Kidney glomerular epithelial cell (primary cell): ENCODE results near the gene RRAS.
A peak's percentile ranks its signal among the peaks of the same experiment; 100 is the strongest.

Experiments
- DNase-seq: peaks from one replicate; lab custom pipeline; 2025; lab: John Stamatoyannopoulos, UW

Gene RRAS

GRCh38 chr19:49640113-49640898 is at the start of gene RRAS:
Gene RRAS (minus strand): TSS chr19:49640143. CDS start chr19:49640098, 45 bp downstream.
- peak; percentile 100 for DNase-seq

DNA sequence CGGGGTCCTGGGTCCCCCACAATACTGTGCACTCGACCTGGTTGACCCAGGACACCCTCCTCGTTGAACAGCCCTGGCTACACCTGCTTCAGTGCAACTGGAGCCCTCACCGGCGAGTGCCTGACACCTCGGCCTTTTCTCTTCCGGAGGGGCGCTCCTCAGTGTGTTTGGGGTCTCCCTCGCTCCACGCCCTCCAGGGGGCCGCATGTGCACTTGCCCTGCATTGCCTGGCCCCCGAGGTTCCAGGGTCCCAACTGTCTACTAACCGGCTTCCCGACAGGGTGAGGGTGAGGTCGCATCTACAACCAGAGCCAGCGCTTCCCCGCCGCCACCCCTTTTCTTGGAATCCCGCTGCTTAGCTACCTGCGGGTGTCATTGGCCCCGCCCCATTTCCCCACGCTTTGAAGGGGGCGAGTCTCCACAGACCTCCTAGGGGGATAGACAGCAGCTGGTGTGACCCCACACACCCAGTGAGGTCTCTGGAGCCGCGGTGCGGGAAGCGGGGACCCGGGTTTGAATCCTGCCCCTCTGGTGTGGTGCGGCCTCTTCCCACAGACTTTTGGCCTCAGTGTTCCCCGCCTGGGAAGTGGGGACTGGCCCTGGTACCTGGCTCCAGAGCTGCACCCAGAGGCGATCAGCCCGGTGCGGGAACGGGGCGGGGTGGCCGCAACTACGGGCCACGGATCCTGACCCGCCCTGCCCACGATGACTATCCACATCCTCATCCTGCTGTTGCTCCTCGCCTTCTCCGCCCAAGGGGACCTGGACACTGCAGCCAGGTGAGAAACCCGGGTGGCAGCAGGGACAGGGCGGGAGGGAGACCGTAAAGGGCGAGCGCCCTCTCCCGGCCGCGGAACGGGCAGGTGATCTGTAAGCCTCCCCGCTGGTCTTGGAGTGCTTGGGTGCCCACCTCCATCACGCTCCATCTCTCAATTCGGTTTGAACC is 49.5 kb upstream of the RRAS start, which contains the start of gene ADM5:
Gene ADM5 (plus strand): TSS at position 462 of the 946 bp plus-strand sequence. CDS start 244 bp downstream, at position 706.
- DNase-seq: no peak

DNA sequence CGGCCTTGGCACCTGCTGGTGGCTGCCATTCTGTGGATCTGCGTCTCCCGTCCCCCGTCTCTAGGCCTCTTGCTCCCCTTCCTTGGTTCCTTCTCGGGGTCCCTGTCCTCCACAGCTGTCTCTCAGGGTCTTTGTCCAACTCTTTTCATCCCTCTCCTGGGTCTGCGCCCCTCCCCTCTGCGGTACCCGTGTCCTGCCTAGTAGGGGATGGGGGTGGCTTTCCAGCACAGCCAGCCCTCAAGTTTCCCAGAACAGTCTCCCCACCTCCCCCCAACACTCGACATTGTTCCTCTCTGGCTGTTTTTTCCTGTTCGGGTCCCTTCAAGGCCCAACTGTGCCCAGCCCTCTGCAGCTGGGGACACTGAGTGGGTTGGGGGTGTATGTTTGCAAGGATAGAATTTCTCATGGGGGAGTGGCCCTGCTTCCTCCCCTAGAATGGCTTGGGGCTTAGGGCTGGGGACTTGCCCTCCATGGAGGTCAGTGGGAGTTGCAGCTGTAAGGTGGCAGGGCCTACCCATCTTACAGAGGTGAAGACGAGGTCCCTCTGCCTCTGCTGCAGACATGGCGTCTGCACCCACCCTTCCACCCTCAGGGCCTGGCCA is 48.7 kb upstream of the RRAS start:
- no peak for DNase-seq

DNA sequence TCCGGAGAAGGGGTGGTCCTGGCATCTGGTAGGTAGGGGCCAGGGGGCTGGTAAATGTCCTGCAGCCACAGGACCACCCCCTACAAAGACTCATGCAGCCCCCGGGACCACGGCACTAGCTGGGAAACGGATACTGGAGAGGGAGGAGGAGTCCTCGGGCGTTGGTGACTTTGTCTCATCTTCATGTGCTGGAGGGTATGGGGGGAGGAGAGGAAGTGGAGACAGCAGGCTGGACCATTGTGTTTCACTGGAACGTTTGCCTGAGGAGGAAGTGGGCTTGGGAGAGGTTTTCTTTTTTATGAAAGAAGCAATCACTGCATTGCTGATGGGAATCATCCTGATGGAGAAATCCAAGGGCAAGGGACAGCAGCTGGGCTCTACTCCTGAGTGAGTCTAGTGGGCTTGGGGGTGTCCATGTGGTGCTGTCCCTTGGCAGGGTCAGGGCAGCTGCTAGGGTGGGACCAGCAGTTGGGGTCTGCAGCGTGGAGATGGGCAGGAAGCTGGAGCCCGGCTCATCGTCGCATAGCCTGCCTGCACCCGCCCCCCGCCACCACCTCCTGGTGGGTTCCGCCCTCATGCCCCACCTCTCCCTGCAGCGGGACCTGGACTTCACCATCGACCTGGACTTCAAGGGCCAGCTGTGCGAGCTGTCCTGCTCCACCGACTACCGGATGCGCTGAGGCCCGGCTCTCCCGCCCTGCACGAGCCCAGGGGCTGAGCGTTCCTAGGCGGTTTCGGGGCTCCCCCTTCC is 47.8 kb upstream of the RRAS start:
- DNase-seq: no peak

- no peak for DNase-seq
Observed at GRCh38 chr19:49687150-49687549, 47.2 kb upstream of the RRAS start.

DNA sequence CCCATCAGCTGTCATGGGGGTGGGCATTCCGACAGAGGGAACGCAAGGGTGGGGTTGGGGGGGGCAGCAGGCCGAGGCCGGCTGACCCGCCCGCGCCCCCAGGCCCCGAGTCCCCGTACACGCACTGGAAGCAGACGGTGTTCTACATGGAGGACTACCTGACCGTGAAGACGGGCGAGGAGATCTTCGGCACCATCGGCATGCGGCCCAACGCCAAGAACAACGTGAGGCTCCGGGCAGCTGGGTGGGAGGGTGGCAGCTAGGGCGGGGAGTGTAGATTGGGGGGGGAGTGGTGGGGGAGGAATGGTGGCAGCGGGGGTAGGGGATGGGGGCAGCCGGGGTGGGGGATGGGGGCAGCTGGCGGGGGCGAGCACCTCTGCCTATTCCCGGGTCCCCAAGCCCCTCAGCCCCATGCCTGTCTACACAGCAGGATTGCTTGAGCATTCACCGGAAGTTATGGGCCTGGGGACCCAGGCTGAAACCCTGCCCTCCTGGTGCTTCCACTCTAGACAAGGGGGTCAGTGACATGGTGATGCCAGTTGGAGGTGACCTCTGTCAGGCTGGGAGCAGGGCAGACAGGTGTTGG is 46.7 kb upstream of the RRAS start:
- no peak for DNase-seq

DNA sequence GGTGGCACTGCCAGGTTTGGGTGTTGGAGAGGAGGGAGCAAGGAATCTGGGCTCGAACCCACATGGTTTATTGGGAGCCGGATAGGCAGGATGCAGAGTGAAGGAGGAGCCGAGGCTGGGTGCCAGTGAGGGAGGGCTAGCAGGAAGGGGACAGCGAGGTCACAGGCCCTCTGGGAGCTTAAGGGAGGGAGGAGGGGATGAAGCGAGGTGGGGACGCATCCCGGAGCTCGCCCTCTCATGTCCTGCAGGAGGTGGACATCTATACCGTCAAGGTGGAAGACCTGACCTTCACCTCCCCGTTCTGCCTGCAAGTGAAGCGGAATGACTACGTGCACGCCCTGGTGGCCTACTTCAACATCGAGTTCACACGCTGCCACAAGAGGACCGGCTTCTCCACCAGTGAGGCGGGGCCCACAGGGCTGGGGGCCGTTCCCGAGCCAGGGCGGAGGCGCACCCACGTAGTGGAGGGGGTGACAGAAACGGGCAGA is 45.9 kb upstream of the RRAS start:
- DNase-seq: no peak

DNA sequence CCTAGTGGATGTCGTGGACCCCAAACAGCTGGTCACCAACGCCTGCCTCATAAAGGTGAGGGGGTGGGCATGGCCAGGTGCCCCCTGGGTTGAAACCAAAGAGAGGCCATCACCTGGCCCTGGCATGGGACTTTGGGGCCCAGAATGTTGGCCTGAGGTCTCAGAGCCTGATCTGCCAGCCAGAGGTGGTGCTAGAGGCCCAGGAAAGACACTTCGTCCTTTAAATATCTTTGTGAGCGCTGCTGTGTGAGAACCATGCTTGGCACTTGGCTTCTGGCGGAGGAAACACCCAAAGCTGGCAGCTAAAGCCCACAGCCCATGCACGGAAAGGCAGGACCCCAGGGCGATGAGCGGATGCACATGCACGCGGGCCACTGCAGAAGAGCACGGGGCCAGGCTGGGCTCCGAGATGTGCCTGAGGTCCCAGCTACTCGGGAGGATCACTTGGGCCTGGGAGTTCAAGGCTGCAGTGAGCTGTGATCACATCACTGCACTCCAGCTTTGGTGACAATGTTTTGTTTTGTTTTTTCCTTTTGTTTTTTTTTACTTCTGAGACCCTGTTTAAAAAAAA is 45.1 kb upstream of the RRAS start:
- DNase-seq: no peak

- DNase-seq: no peak
Observed at GRCh38 chr19:49684251-49684982, 44.5 kb upstream of the RRAS start.

- DNase-seq: no peak
Observed at GRCh38 chr19:49683814-49684250, 43.9 kb upstream of the RRAS start.

GRCh38 chr19:49682274-49682673 is 42.3 kb upstream of the RRAS start:
- no peak for DNase-seq

- DNase-seq: no peak
Observed at GRCh38 chr19:49681830-49682229, 41.9 kb upstream of the RRAS start.

GRCh38 chr19:49680421-49681351 is 40.7 kb upstream of the RRAS start:
- peak; percentile 81 for DNase-seq

GRCh38 chr19:49679771-49680413 is 39.9 kb upstream of the RRAS start:
- DNase-seq: no peak

DNA sequence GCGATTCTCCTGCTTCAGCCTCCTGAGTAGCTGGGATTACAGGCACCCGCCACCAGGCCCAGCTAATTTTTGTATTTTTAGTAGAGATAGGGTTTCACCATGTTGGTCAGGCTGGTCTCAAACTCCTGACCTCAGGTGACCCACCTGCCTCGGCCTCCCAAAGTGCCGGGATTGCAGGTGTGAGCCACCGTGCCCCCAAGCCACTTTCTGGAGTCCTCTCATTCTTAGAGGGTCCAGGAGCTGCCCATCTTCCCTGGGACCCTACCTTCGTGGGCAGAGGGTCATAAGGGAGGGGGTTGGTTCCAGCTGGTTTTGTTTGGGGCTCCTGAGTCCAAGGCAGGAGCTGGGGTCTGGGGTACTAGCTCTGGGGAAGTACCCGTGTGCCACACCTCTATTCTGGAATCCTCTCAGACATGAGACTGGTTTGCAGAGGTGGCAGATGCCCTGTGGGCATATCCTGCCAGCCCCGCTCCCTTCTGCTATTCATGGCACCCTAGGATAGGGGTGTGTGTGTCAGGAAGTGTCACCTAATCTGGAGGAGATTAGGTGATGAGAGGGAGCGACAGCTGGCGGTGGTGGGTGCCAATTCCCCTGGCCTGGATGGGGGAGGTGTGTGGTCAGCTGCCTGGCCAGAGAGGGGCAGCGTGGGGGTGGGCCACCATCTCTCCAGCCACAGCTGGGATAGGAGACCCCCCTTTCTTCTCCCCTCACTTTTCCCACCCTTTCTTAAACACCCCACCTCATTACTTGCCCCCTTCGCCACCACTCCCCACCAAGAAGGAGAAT is 39.2 kb upstream of the RRAS start:
- DNase-seq: no peak

DNA sequence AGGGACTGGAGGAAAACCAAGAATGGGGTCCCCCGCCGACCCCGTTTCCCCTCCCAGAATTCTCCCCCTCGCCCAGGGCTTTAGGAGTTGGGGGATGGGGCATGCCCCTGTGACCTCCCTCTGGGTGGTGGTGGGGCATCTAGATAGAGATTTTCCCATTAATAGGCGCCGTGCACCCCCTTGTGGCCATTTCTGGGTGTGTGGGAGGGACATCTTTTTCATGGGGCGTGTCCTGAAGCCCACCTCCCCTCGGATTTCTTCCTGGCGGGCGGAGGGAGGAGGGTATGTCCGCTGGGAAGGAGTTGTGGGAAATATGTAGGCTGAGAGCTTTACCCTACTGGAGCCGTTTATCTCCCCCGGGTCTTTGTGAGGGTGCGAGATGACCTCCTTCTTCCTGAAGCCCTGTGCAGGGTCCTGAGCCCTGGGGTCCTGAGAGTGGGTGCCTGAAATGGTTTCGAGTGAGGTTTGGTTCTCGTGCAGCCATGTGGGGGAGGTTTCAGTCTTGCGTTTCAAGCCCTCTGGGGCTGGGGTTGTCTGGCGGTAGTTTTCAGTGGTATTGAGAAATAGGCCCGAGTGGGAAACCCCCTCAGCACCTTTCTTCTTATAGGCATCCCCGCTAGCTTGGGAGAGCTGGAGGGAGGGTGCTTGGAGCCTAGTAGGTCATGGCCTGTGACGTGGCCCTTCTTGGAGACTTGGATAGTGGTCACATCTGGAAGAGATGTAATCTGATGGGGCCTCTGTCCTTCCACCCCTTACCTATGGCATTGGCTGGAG is 38.1 kb upstream of the RRAS start:
- peak; percentile 46 for DNase-seq
